KG1 (cell line): ENCODE results near the gene SMURF1.

Experiments used
- DNase-seq: peaks from one replicate; lab custom pipeline; 2025; lab: John Stamatoyannopoulos, UW

The SMURF1 gene

DNA sequence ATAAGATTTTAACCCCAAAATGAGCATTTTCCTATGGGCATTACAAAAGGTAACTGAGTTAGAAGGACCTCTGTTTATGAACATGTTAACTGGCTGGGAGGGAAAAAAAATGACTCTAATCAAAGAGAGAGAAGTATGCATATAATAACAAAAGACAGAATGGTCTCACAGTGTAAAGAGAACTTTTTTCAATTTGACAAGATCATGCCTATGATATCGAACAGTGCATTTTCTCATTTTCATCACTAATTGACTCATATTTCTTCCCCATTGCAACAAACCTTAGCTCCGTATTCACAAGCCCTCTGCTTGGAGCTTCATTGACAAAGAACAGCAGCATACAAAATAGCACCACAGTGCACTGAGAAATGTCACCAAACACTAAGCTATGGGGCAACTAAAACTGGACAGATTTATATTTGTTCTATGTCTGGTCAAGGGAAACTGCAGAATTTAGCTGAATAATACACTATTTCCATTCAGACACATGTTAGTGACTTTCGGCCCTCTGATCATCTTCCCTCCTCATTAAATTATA is 45.6 kb downstream of the SMURF1 start:
- no peak for DNase-seq

DNA sequence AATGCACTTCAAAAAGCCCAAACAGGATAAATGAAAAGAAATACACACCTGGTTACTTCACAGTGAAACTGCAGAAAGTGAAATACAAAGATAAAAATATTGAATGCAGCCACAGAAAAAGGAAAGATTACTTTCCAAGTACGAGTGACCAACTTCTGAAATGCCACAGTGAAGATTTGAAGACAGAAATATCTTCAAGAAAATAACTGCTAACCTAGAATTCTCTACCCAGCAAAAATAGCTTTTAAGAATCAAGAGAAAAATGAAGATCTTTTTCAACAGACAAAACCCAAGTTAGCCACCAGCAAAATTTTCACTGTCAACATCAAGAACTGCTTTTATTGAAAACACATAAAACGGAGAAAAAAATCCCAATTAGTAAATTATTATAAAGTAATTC is 46.2 kb downstream of the SMURF1 start:
- no peak for DNase-seq

- no peak for DNase-seq
Observed at GRCh38 chr7:99096124-99096887, 47.6 kb downstream of the SMURF1 start.

DNA sequence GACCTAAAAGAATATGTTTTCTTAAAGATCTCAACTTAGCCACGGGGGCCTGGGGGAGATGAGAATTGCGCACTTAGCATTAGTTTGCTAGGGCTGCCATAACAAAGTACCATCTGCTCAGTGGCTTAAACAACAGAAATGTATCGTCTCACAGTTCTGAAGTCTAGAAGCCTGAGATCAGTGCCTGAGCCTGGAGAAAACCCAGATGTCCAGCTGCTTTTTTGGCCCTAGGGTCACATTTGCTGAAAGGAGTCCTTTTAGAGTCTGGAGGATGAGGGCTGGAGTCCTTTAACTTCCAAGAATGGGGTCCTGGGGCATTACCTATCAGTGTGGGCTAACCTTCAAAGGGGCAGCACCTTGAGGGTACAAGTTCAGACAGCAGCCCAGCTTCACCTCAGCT is 48.2 kb downstream of the SMURF1 start:
- DNase-seq: no peak

DNA sequence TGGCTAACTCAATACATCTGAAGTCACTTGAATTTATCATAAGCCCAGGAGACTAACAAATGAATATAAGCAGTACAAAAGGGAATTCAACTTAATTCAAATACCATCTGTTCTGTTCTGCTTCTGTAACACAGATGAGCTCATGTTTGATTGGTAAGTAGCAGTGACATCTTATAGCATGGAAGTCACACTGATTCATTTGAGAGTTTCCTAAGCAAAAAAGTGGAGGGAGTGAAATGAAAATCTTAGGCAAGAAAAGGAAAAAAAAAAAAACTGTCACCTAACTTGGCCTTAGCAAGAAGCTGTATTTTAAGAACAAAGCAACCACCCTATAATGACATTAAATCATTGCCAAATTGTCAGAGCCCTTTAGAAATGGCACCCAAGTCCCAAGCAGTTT is 49.5 kb downstream of the SMURF1 start:
- no peak for DNase-seq

DNA sequence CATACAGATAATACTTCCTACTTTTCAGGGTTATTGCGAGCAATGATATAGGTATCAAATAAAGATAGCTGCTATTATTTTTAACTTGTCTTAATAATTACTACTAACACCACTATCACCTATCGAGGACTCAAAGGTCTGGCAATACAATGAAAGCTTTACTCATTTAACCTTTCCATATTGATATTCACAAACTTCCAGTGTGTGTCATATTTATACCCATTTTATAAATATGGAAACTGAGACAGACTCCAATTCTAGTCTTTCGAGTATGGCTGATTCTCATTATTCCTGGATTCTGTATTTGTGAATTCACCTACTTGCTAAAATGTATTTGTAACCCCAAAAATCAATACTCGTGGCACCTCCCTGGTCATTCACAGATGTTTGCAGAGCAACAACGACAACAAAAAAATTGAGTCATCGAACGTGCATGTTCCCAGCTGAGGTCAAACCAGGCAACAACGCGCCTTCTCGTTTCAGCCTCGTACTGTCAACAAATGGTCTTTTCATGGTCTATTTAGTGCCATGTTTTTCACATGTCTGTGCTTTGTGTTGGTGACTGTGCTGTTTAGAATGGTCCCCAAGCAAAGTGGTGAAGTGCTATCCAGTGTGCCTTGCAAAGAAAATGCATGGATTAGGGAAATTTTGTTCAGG is 51.7 kb downstream of the SMURF1 start:
- no peak for DNase-seq

DNA sequence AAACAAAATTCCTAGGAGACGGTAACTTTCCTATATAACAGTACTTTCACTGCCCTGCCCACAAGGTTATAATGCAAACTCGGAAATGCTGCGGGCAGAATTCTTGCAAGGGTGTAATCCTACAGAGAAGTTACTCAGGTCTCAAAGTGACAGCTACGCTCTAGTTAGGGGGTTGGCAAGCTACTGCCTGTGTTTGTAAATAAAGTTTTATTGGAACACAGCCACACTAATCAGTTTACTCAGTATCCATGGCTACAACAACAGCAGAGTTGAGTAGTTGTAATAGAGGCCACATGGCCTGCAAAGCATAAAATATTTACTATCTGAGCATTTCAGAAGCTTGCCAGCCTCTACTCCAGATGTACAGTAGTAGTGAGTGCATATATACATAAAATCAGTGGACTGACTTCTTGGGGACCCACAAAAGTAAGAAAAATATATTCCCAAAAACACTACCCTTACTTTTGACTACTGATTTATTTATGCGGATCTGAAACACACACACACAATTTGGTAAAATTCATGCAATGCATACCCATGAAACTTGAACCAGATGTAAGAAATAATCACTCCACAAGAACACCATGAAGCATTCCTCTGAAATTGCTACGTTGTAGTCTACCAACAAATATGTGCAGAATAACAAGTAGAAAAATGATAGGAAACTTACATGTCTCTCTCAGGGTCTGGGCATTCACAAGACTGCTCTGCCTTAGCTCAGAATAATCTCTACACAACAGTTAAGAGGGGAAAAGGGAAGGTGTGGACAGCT is 53.0 kb downstream of the SMURF1 start:
- DNase-seq: no peak

- DNase-seq: no peak
Observed at GRCh38 chr7:99089914-99090629, 53.8 kb downstream of the SMURF1 start.

GRCh38 chr7:99086944-99087343 is 57.0 kb downstream of the SMURF1 start:
- DNase-seq: no peak

DNA sequence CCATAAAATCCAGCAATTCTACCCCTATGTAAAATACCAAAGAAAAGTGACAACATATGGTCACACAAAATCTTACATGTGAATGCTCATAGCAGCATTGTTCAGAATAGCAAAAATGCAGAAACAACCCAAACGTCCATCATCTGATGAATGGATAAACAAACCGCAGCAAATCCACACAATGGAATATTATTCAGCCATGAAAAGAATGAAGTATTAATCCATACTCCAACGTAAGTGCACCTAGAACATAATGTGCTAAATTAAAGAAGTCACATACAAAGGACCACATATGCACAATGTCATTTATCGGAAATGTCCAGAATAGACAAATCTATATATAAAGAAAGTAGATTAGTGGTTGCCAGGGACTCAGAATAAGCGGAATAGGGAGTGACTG is 57.4 kb downstream of the SMURF1 start:
- no peak for DNase-seq

GRCh38 chr7:99083733-99084132 is 60.2 kb downstream of the SMURF1 start:
- no peak for DNase-seq

DNA sequence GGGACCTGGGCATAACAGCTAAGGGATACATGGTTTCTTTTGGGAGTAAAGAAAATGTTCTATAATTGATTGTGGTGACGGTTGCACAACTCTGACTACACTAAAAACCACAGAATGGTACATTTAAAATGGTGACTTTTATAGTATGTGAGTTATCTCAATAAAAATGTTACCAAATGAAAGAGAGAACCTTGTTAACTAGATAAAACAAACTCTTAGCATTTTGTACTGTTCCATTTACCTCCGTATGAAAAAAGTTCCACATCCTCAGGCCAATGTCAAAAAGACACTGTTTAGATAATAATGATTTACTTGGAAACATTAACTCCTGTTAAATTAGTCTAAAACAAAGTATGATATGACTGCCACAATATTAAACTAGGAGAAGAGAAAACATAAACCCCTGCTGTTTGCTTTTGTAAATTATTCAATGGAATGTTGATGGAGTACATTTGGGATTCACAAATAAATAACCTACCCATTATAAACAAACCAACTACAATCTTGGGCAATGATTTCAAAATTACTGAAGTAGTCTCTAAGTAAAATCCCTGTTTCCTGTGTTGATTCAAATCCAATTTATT is 60.7 kb downstream of the SMURF1 start:
- no peak for DNase-seq

DNA sequence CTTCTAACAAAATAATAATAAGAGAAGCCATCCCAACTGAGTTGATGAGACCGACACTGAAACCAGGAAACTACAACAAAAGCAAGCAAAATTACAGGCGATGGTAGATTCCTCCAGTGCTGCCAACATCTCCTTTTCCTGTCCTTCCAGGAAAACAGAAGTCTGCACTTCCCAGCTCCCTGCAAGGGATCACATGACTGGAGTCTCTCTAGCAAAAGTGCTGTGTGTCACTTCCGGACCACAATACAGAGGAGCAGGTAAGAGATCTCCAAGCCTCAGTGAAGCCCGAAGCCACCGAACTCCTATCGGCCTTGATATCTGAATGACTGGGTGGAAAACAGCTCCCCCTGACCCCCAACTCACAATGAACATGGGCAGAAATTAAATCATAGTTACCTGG is 63.2 kb downstream of the SMURF1 start:
- DNase-seq: no peak

- no peak for DNase-seq
Observed at GRCh38 chr7:99079104-99079503, 64.8 kb downstream of the SMURF1 start.

- no peak for DNase-seq
Observed at GRCh38 chr7:99078416-99078815, 65.5 kb downstream of the SMURF1 start.

DNA sequence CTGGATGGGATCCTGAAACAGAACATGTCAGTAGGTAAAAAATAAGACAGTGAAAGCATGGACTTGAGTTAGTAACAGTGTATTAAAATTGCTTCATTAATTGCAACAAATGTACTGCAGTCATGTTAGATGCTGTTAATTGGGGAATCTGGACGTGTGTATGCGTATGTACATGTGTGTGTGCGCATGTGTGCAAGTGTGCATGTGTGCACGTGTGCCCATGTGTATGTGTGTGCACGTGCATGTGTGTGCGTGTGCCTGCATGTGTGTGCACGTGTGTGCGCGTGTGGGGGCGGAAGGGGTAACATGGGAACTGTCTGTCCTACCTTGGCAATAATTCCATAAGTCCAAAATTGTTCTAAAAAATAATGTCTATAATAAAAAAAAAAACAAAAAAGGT is 67.3 kb downstream of the SMURF1 start:
- DNase-seq: no peak

DNA sequence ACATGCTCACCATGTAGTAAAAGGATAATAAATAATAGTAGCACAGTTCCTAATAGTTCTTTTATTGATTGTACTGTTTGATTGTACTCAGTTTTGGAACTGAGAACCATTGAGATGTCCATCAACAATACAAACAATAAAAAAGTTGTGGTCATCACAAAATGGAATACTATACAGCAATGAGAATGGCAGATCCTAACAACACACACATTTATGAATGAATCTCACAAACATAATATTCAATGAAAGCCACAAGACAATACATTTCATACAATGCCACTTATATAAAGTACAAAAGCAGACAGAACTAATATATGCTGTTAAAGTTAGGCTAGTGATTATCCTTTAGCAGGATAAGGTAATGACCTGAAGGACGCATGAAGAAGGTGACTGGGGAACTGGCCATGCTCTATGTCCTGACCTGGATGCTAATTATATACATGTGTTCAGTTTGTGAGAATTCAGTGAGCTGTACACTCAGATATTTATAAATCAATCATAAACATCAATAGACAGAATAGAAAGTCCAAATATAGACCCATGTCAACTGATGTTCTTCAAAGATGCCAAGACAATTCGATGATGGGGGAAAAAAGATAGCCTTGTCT is 70.0 kb downstream of the SMURF1 start:
- no peak for DNase-seq

- no peak for DNase-seq
Observed at GRCh38 chr7:99072126-99072525, 71.8 kb downstream of the SMURF1 start.

DNA sequence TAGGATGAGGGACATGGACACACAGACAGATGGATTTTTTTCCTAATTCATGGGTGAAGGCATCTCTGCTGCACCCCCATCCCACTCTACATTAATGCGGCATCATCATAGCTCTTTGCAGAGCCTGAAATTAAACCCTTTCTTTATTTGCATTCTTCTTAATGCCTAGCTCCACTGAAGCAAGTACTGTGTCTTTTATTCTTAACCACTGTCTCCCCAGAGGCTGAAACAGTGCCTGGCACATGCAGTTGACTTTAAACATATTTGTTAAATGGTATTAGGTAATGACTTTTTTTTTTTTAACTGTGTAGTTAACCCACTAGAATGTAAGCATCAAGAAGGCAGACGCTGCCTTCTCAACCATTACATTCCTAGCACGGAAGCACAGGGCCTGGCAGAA is 73.5 kb downstream of the SMURF1 start:
- DNase-seq: no peak

DNA sequence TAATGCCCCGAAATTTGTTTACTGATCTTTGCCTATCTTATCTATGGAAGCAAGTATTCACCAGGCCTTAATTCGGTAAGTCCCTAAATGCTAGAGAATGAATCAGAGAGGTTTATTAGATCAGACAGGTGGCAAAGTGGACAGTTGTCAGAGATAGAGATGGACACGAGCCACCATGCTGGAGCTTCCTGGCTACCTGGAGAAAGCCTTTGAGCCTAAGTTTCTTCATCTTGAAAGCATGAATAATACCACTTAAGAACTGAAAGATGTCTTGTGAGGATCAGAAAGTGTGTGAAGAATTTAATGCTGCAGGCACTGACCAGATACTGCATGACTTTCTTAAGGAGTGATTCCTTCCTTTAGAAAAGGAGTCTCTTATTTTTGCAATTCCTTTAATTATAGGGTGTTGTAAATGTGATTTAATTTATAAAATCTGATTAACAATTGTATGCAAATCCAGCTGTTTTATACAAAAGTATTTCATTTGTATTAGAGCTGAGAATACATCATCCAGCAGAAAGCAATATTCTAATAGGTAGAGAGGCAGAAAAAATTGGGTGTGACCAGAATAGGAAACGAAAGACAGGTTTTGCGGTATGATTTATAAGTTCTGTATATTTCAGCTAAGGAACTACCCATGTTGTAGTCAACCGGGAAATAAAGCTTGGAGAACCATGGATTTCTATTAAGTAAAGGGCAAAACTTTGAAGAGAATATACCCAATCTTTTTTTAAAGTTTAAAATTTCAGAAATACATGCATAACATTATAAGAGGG is 82.7 kb downstream of the SMURF1 start:
- DNase-seq: no peak

- no peak for DNase-seq
Observed at GRCh38 chr7:99054781-99055180, 89.1 kb downstream of the SMURF1 start.
